ENCODE measurements around the gene GRM3. TPM values are rescaled to one million over a fixed set of nuclear protein-coding genes. Genes with fewer than 3 reads are reported as not detected.

The GRM3 gene
- total RNA-seq, 2 donors from 2014 or later, result not detected

GRCh38 chr7:86844608-86845007 lies 200.9 kb downstream of the GRM3 start:
- ATAC-seq (ENCODE audit: insufficient number of reproducible peaks, low FRiP score, low read depth) (no peak), DNase-seq (ENCODE audit: low spot score) (no peak)
- Histone ChIP-seq H3K4me3 (no peak overlapping the region), H3K27me3 (replicated peaks; ENCODE audit: insufficient read depth) (no peaks in the 10 kb centered on the region), H3K9me3 (no peaks in the 10 kb centered on the region), H3K4me1 (ENCODE audit: control insufficient read depth in 1 of 2, low read depth in 2 of 2) (no peaks in the 10 kb centered on the region), H3K36me3 (no peaks in the 10 kb centered on the region), H3K27ac (no peak overlapping the region)
- TF ChIP-seq, protein P1, sequence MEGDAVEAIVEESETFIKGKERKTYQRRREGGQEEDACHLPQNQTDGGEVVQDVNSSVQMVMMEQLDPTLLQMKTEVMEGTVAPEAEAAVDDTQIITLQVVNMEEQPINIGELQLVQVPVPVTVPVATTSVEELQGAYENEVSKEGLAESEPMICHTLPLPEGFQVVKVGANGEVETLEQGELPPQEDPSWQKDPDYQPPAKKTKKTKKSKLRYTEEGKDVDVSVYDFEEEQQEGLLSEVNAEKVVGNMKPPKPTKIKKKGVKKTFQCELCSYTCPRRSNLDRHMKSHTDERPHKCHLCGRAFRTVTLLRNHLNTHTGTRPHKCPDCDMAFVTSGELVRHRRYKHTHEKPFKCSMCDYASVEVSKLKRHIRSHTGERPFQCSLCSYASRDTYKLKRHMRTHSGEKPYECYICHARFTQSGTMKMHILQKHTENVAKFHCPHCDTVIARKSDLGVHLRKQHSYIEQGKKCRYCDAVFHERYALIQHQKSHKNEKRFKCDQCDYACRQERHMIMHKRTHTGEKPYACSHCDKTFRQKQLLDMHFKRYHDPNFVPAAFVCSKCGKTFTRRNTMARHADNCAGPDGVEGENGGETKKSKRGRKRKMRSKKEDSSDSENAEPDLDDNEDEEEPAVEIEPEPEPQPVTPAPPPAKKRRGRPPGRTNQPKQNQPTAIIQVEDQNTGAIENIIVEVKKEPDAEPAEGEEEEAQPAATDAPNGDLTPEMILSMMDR (IDR thresholded peaks at IDR 0.05), result no peak

GRCh38 chr7:86846494-86847190 lies 202.9 kb downstream of the GRM3 start:
- Histone ChIP-seq H3K4me3 (no peak overlapping the region), H3K27me3 (replicated peaks; ENCODE audit: insufficient read depth) (no peaks in the 10 kb centered on the region), H3K4me1 (ENCODE audit: control insufficient read depth in 1 of 2, low read depth in 2 of 2) (no peaks in the 10 kb centered on the region), H3K27ac (no peak overlapping the region), H3K36me3 (no peaks in the 10 kb centered on the region), H3K9me3 (no peaks in the 10 kb centered on the region)
- DNase-seq (ENCODE audit: low spot score), result no peak
- TF ChIP-seq, protein P1 (IDR thresholded peaks at IDR 0.05), result no peak
- ATAC-seq (ENCODE audit: insufficient number of reproducible peaks, low FRiP score, low read depth), result no peak

DNA sequence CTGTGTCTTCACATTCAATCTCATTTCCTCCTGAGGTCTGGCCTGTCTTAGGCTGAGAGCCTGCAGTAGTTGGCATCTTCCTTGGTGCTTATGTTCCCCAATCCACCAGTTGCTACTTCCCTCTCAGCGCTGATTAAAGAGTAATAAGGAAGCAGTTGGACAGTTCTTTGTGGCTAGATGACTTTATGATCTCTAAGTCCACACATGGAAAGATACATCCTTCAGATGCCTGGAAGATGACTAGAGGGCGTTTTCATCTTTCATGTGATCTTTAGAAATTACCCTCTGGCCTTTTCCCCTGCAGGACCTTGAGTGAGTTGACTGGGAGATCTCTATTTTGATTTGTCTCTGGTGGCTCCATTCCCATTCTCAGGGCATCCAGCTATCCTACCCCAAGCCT lies 204.5 kb downstream of the GRM3 start:
- no peaks in the 10 kb centered on the region for H3K9me3 ChIP-seq
- no peak overlapping the region for H3K27ac ChIP-seq
- H3K4me1 ChIP-seq (ENCODE audit: control insufficient read depth in 1 of 2, low read depth in 2 of 2), result no peaks in the 10 kb centered on the region
- no peaks in the 10 kb centered on the region for H3K27me3 ChIP-seq (replicated peaks; ENCODE audit: insufficient read depth)
- H3K36me3 ChIP-seq, result no peaks in the 10 kb centered on the region
- TF ChIP-seq, protein P1 (IDR thresholded peaks at IDR 0.05), result no peak
- ATAC-seq (ENCODE audit: insufficient number of reproducible peaks, low FRiP score, low read depth) (no peak), DNase-seq (ENCODE audit: low spot score) (no peak)
- H3K4me3 ChIP-seq, result no peak overlapping the region

- H3K27me3 ChIP-seq (replicated peaks; ENCODE audit: insufficient read depth), result no peaks in the 10 kb centered on the region
- no peaks in the 10 kb centered on the region for H3K36me3 ChIP-seq
- TF ChIP-seq, protein P1 (IDR thresholded peaks at IDR 0.05), result no peak
- no peaks in the 10 kb centered on the region for H3K4me1 ChIP-seq (ENCODE audit: control insufficient read depth in 1 of 2, low read depth in 2 of 2)
- H3K4me3 ChIP-seq, result no peak overlapping the region
- DNase-seq (ENCODE audit: low spot score), result no peak
- ATAC-seq (ENCODE audit: insufficient number of reproducible peaks, low FRiP score, low read depth), result no peak
- no peak overlapping the region for H3K27ac ChIP-seq
- no peaks in the 10 kb centered on the region for H3K9me3 ChIP-seq
Observed at GRCh38 chr7:86851566-86851965, 207.9 kb downstream of the GRM3 start.

DNA sequence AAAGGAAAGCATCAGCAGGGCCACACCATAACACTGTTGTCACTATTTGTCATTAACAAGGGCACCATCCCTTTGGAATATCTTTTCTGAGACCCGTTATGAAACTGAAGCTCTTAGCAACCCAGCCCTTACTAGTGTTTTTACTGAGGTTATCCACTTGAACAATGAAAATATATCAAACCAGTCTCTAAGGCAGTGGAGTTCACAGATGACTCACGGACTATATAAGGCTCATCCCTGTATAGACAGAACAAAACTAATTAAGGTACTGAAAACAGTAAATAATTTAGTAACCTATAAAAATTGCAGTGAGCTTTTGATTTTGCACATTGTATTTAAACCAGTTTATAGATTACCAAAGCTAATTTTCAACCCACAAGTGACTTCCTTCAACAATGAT lies 219.7 kb downstream of the GRM3 start:
- DNase-seq (ENCODE audit: low spot score) (no peak), ATAC-seq (ENCODE audit: insufficient number of reproducible peaks, low FRiP score, low read depth) (no peak)

More for the DNA sequence above, 219.7 kb downstream of the GRM3 start:
- no peak overlapping the region for H3K27ac ChIP-seq
- no peaks in the 10 kb centered on the region for H3K36me3 ChIP-seq
- no peak overlapping the region for H3K4me3 ChIP-seq
- no peaks in the 10 kb centered on the region for H3K4me1 ChIP-seq (ENCODE audit: control insufficient read depth in 1 of 2, low read depth in 2 of 2)
- peaks cover 4% of the 10 kb centered on the region for H3K9me3 ChIP-seq
- TF ChIP-seq, protein P1 (IDR thresholded peaks at IDR 0.05), result no peak
- no peaks in the 10 kb centered on the region for H3K27me3 ChIP-seq (replicated peaks; ENCODE audit: insufficient read depth)
